Dermis lymphatic vessel endothelial cell (primary cell): ENCODE measurements around the gene ATP2C1. TPM values are rescaled to one million over a fixed set of nuclear protein-coding genes. Genes with fewer than 3 reads are reported as not detected.

ENCODE experiments used
- total RNA-seq: library from RNA; depleted of rRNA; stranded (reverse); fragments of >200 nt; gene quantifications from 2 replicates; pipeline ENCODE4 v1.2.1, GENCODE V29; 2014

The ATP2C1 gene, protein sequence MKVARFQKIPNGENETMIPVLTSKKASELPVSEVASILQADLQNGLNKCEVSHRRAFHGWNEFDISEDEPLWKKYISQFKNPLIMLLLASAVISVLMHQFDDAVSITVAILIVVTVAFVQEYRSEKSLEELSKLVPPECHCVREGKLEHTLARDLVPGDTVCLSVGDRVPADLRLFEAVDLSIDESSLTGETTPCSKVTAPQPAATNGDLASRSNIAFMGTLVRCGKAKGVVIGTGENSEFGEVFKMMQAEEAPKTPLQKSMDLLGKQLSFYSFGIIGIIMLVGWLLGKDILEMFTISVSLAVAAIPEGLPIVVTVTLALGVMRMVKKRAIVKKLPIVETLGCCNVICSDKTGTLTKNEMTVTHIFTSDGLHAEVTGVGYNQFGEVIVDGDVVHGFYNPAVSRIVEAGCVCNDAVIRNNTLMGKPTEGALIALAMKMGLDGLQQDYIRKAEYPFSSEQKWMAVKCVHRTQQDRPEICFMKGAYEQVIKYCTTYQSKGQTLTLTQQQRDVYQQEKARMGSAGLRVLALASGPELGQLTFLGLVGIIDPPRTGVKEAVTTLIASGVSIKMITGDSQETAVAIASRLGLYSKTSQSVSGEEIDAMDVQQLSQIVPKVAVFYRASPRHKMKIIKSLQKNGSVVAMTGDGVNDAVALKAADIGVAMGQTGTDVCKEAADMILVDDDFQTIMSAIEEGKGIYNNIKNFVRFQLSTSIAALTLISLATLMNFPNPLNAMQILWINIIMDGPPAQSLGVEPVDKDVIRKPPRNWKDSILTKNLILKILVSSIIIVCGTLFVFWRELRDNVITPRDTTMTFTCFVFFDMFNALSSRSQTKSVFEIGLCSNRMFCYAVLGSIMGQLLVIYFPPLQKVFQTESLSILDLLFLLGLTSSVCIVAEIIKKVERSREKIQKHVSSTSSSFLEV
- 76.4 and 89.9 TPM in 2 replicates for total RNA-seq

DNA sequence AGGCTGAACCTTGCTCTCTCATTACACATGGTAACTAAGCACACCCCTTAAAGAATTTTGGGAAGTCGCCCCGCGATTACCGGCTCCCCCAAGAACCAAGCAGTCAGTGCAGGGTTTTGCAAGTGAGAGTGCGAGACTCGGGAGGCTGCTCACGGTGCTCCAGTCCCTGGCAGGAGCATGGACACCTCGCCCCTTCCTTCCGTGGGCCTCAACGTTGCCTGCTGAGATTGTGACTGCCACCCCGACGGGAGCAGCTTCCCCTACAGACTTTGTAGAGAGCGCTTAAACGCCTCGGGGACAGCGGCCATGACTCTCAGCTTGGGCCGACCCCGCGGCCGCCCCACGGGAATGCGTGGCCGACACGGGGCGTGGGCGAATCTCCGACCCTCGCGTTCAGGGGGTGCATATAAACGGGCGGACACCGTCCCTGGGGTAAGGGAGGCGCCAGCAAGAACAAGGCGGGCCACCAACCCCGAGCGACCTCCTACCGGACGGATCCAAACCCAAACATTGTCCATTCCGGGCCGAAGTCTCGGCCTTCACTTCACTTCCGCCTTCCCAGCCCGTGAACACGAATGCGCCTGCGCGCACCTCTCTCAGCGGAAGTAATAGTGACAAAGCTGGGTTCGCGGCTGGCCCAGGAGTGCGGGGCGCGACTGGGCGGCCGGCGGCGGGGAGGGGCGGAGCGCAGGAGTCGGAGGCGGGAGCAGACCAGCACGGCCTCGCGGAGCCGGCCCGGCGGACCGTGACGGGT, at the start of gene ATP2C1:
Gene ATP2C1 (plus strand): TSS at position 709 of the 754 bp plus-strand sequence. CDS start 686 bp downstream, outside the sequence.

DNA sequence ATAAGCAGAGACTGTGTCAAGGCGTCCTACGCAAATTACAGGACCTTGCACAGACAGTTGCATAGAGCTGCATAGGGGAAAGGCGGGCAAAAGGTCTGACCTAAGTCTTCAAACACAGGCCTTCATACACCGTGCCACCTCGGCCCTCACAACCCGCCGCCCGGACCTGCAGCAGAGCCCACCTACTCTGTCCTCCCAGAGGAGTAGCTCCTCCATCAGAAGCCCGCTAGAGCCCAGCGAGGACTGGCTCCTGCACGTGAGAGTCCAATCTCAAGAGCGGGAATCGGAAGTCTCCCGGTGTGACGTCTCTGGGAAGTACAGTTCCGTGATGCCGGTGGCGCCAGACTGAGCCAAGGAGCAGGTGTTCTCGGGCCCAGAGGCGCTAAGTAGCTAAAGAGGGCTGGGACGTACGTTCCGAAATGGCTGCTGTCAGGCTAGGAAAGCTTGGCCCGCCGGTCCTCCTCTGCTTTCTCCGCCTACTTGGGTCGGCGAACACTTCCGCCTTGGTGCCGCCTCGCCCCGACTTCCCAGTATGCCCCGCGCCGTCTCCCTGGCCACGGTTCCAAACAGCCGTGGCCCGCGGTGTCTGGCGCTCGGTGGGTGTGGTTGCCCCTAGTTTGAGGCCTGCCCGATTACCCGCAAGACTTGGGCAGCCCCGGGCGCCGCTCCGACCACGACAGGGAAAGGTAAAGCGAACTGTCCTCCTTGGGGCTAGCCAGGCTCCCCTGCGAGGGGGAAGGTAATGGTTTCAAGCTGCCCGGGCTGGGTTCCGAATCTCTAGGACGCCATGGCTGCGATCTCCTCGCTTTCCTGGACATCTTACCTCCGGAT, 132.7 kb downstream of the ATP2C1 start, which contains the start of the genes ASTE1 and NEK11:
Gene ASTE1 (minus strand): TSS at position 505 of the 831 bp plus-strand sequence. CDS start 1,519 bp downstream, outside the sequence.
Gene NEK11 (plus strand): TSS at position 557 of the 831 bp plus-strand sequence. CDS start 2,832 bp downstream, outside the sequence.

Other genes with a start within 250 kb of the ATP2C1 start
- 25.9 and 30.1 TPM in 2 replicates for gene PIK3R4, start 147.3 kb upstream of the ATP2C1 start, total RNA-seq
- 6.5 and 6.8 TPM in 2 replicates for gene ASTE1, start 132.7 kb downstream of the ATP2C1 start, total RNA-seq
- gene NEK11, start 132.8 kb downstream of the ATP2C1 start, total RNA-seq, result 2.8 and 3.6 TPM in 2 replicates